ENCODE measurements around the gene HTRA3.
"Not testable (repeated sequence)": the region's sequence is repeated elsewhere in the genome, so short reads cannot be mapped to it uniquely, and the experiment has no call there.

Gene HTRA3

DNA sequence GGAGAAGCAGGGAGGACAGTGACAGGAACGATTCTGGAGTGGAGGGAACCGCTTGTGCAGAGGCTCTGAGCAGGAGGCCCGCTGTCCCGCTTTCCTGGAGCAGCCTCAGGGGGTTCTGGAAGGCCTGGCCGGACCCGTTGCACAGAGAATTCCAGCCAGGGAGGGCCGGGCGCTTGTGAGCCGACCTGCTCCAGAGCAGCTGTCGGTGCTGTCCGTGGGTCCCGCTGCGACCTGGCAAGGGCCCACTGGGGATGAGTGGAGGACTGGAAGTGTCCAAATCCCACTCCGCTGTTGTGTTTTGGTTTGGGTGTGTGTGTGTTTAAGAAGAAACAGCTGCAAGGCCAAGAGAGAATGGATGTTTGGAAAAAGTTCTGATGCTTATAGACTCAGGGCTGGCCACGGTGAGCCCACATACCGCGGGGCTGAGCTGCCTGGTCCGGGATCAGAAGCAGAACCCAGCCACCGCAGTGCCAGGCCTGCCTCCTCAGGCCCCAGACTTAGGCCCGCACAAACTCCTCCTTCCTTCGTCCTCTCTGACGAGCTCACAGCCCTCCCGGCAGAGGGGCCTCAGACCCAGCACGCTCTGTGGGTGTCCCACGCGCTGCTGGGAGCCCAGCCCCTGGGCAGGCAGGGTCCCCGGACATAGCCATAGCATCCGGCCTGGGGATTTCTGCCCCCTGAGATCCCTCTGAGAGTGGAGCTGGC, 73.9 kb downstream of the HTRA3 start:
- Mint-ChIP-seq H3K4me1 (ENCODE audit: low read depth) (no peaks in the 10 kb centered on the region), H3K36me3 (ENCODE audit: low read depth) (no peaks in the 10 kb centered on the region), H3K27ac (no peak overlapping the region), H3K9me3 (no peaks in the 10 kb centered on the region), H3K27me3 (no peaks in the 10 kb centered on the region), H3K4me3 (no peak overlapping the region)

DNA sequence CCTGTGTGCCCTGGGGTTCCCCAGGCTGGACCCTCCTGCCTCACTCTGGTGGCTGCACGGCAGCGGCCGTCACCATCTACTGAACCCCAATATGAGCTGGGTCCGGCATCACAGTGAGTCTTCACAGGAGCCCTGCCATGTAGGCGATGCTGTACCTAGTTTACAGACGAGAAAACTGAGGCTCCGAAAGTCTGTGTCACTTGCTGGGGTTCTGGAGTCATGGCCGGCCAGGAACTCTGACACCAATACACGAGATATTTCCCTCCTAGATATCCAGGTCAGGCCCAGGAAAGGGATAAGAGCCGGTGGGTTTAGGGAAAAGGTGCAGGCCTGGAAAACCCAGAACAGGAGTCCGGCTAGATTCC, 74.4 kb downstream of the HTRA3 start:
- H3K36me3 Mint-ChIP-seq (ENCODE audit: low read depth): no peaks in the 10 kb centered on the region
- no peak overlapping the region for H3K27ac Mint-ChIP-seq
- no peaks in the 10 kb centered on the region for H3K4me1 Mint-ChIP-seq (ENCODE audit: low read depth)
- no peaks in the 10 kb centered on the region for H3K27me3 Mint-ChIP-seq
- no peak overlapping the region for H3K4me3 Mint-ChIP-seq
- H3K9me3 Mint-ChIP-seq: no peaks in the 10 kb centered on the region

DNA sequence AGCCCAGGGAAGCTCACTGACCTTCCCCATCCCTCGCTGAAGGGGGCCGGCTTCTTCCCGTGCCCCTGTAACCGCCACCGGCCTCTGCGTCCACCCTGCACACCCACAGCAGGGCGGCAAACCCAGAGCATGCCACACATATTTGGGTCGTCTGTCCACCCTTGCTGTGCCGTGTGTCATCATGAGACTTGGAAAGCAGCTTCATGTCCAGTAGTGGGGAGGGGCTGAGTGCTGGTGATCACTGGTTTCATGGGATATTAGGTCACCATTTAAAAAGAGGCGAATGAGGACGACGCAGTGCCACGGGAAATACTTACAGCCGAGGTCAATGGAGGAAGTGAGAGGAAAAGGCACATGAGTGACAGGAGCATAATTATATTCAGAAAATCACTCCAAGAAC, 74.8 kb downstream of the HTRA3 start:
- no peaks in the 10 kb centered on the region for H3K36me3 Mint-ChIP-seq (ENCODE audit: low read depth)
- no peak overlapping the region for H3K4me3 Mint-ChIP-seq
- no peaks in the 10 kb centered on the region for H3K4me1 Mint-ChIP-seq (ENCODE audit: low read depth)
- no peaks in the 10 kb centered on the region for H3K9me3 Mint-ChIP-seq
- no peak overlapping the region for H3K27ac Mint-ChIP-seq
- H3K27me3 Mint-ChIP-seq: no peaks in the 10 kb centered on the region

DNA sequence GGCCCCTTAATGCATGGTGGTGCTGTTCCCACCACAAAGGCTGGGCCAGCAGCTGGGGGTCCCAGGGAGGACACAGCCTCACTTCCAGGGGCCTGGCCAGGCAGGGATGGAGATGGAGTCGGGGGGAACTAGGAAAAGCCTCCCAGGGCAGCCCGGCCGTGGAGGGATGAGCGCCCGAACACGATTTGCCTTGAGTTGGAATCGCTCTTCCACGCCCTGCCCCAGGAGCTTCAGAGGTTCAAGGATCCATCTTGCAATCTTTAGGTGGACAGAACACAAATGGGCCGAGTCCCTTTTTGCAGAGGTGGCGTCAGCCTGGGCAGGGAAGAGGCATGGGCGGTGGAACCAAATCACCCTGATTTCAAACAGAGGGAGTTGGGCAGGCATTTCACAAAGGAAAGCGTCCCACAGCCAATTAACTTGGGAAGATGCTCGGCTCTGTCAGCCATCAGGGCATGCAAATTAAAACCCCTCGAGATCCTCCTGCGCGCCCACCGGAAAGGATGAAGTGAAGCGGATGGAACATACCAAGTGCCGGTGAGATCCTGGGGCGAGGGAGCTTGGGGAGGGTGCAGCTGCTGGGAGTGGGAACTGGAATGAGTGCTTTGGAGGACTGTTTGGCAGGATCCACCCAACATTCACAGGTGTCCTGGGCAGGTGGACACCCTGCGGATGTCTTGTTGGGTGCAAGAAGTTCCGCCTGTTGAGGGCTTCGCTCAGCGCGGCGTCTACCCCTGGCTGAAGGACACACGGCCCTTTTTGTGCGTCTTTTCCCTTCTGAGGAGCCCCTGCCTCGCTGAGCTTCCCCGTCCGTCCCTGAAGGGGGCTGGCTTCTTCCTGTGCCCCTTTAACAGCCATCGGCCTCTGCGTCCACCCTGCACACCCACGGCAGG, 75.7 kb downstream of the HTRA3 start:
- Mint-ChIP-seq H3K27me3 (no peaks in the 10 kb centered on the region), H3K9me3 (no peaks in the 10 kb centered on the region), H3K4me1 (ENCODE audit: low read depth) (no peaks in the 10 kb centered on the region), H3K27ac (no peak overlapping the region), H3K36me3 (ENCODE audit: low read depth) (no peaks in the 10 kb centered on the region), H3K4me3 (no peak overlapping the region)

DNA sequence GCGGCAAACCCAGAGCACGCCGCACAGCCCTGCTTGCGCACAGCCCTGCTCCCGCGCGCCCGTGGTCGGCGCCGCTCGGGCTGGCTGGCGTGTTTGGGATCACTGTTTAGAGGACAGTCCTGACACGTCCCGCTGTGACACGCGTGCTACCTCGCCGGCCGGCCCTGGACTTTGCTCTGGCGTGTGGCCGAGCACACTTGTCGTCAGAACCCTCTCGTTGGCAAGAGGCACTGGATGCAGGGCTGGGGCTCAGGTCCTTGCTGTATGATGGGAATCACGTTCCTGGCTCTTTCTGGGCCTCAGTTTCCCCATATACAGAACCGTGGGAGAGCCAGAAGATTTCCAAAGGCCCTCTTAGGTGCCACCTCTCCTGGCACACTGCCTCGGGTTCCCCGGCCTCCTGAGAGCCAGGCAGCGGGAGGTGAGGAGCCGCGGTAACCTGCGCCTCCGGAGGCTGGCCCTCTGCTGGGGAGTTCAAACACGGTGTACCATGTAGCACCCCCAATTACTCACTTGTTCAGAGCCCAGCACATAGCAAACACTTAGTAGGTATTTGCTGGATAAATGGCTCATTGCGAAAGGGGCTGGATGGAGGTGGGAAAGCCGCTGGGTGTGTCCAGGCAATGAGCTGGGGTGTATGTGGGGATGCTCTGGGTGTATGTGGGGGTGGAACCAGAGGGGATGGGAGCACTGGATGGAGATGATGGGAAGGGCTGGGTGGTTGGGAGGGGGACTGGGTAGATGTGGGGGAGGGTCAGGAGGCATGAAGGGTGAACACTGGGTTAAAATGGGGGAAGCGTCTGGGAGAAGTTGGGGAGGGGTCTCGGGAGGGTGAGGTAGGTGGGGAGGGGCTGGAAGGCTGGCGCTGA, 76.6 kb downstream of the HTRA3 start:
- H3K36me3 Mint-ChIP-seq (ENCODE audit: low read depth): no peaks in the 10 kb centered on the region
- H3K9me3 Mint-ChIP-seq: no peaks in the 10 kb centered on the region
- no peak overlapping the region for H3K4me3 Mint-ChIP-seq
- H3K4me1 Mint-ChIP-seq (ENCODE audit: low read depth): no peaks in the 10 kb centered on the region
- no peaks in the 10 kb centered on the region for H3K27me3 Mint-ChIP-seq
- H3K27ac Mint-ChIP-seq: no peak overlapping the region

DNA sequence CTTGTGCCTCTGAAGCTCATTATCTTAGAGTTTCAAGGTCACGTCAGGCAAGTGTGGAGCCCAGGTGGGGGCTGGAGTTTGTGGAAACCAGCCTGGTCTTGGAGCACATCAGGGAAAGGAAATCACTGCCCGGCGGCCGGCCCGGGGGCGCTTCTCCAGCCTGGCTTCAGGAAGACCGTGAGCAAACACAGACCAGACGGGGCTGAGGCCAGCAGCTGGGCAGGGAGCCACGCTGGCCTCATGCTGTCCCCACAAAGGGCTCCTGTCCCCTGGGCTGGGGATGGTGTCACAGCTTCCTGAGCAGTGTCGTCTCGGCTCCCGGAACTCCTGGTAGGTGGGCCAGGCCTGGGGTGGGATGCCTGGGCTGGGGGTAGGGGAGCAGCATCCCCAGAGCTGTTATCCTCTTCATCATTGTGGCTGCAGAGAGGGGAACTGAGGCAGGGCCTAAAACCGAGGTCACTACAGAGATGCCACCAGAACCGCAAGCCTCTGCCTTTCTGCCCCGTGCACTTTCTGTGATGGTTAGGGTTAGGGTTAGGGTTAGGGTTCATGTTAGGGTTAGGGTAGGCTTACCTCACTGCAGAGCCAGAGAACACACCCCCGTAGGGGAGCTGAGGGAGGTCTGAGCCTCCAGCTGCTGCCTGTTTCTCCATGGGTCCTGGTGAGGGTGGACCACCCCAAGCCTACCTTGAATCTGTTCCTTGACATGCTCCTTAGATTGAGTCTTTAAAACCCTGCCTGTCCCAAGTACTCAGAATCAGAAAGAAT, 77.5 kb downstream of the HTRA3 start:
- Mint-ChIP-seq H3K27me3 (no peaks in the 10 kb centered on the region), H3K9me3 (no peaks in the 10 kb centered on the region), H3K27ac (no peak overlapping the region), H3K4me3 (no peak overlapping the region), H3K36me3 (ENCODE audit: low read depth) (no peaks in the 10 kb centered on the region), H3K4me1 (ENCODE audit: low read depth) (no peaks in the 10 kb centered on the region)

DNA sequence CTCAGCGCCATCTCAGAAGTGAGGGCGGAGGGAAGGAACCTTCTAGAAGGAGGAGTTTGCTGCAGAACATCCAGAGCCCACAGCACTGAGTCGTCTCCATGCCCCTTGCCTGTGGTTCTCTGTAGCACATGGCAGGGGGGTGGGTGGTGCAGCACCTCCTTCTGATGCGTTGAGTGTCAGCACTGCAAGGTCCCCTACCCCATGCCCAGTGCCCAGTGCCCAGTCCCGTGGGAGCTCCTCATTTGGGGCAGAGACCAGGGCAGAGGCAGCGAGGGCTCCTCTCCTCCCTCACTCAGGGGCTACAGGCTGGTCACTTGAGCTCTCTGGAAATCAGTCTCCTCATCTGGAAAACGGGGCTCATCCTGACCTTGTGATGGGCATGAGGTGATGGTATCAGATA, 78.1 kb downstream of the HTRA3 start:
- H3K36me3 Mint-ChIP-seq (ENCODE audit: low read depth): no peaks in the 10 kb centered on the region
- no peak overlapping the region for H3K4me3 Mint-ChIP-seq
- no peaks in the 10 kb centered on the region for H3K4me1 Mint-ChIP-seq (ENCODE audit: low read depth)
- no peaks in the 10 kb centered on the region for H3K27me3 Mint-ChIP-seq
- no peak overlapping the region for H3K27ac Mint-ChIP-seq
- no peaks in the 10 kb centered on the region for H3K9me3 Mint-ChIP-seq

DNA sequence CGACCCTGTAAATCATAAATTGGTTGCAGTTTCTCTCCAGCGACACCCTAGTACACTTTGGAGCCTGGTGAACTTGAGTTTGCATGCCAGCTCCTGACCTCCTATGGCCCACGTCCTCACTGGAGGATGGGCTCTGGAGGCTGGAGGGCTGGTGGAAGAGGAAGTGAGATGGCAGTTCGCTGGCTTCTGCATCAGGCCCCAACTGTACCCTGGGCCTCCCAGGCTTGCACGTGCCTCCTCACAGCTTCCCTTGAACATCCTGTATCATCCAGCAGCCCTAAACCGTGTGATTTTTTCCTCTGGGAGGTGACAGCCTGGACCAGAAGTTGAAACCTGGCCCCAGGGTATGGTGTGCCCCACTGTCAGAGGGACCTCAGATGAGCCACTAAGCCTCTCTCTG, 78.5 kb downstream of the HTRA3 start:
- Mint-ChIP-seq H3K36me3 (ENCODE audit: low read depth) (no peaks in the 10 kb centered on the region), H3K27ac (no peak overlapping the region), H3K4me1 (ENCODE audit: low read depth) (no peaks in the 10 kb centered on the region), H3K4me3 (no peak overlapping the region), H3K27me3 (no peaks in the 10 kb centered on the region), H3K9me3 (no peaks in the 10 kb centered on the region)

DNA sequence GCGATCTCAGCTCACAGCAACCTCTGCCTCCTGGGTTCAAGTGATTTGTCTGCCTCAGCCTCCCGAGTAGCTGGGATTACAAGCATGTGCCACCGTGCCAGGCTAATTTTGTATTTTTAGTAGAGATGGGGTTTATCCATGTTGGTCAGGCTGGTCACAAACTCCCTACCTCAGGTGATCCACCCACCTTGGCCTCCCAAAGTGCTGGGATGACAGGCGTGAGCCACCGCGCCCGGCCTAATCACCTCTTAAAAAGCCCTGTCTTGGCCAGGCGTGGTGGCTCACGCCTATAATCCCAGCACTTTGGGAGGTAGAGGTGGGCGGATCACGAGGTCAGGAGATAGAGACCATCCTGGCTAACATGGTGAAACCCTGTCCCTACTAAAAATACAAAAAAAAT, 79.7 kb downstream of the HTRA3 start:
- H3K36me3 Mint-ChIP-seq (ENCODE audit: low read depth); H3K4me1 Mint-ChIP-seq (ENCODE audit: low read depth); H3K27me3 Mint-ChIP-seq; H3K27ac Mint-ChIP-seq; H3K4me3 Mint-ChIP-seq; H3K9me3 Mint-ChIP-seq: not testable (repeated sequence)

DNA sequence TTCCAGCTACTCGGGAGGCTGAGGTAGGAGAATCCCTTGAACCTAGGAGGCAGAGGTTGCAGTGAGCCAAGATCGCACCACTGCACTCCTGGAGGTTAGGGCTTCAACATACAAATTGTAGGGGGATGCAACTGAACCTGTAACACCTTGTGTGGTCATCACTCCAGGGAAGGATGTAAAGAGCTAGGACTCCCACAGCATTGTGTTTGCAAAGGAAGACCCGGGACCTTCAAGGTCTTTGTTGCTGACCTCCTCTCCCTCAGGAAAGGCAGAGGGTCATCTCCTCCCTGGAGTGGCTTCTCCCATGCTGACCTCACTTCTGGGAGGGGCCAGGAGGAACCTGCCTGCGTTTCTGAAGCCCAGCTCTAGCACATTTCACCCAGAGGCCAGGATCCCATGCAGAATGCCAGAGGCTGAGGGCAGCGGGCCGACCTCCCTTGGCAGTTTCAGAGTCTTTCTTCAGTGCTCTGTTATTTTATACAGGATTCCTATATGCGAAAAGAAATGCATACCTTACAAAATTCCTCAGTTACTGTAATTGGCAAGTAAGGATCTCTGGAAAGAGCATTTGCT, 80.2 kb downstream of the HTRA3 start:
- H3K4me3 Mint-ChIP-seq: no peak overlapping the region
- H3K4me1 Mint-ChIP-seq (ENCODE audit: low read depth): no peaks in the 10 kb centered on the region
- H3K36me3 Mint-ChIP-seq (ENCODE audit: low read depth): no peaks in the 10 kb centered on the region
- H3K9me3 Mint-ChIP-seq: no peaks in the 10 kb centered on the region
- H3K27me3 Mint-ChIP-seq: no peaks in the 10 kb centered on the region
- no peak overlapping the region for H3K27ac Mint-ChIP-seq

DNA sequence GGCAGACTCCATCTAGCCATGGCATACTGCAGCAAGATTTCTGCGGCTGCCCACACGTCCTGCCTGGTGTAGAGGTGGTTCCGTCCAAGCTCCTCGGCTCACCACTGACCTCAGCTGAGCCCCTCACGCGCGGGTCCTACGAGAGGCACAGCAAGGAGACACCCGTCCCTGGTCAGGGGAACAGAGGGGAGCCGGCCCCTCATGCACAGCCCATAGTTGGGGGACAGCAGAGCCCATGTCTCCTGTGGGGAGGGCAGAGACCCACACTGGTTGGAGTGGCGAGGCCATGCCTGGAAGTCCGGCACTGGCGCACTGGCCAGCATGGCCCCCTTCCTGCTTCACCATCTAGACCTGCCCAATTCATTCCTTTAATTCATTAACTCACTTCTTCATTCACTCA, 80.8 kb downstream of the HTRA3 start:
- Mint-ChIP-seq H3K27me3 (no peaks in the 10 kb centered on the region), H3K27ac (no peak overlapping the region), H3K4me1 (ENCODE audit: low read depth) (no peaks in the 10 kb centered on the region), H3K36me3 (ENCODE audit: low read depth) (no peaks in the 10 kb centered on the region), H3K4me3 (no peak overlapping the region), H3K9me3 (no peaks in the 10 kb centered on the region)

DNA sequence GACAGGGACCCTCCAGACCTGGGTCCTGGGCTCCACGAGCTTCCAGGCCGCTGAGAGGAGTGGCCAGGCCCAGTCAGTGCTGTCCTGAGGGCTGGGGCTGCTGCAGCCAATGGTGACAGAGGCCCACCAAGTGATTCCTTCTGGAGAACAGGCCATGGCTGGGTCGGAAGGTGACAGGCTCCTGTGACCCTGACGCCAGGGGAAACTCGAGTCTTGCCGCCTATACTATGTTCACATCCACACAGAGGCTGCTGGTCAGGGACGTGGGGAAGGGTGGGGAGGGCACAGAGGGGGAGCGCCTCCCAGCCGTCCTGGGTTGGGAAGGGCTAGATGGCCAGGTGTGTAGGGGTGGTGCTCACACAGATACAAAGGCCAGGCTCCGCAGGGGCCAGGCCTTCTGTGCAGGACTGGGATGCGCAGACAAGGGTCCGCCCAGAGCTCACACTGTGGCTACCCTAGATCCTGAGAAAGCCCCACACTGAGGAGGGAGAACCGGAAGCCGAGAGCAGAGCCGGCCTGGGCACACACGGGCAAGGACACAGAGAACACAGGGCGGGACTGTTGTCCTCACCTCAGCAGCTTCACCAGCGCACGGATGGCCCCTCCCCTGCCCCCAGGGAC, 81.4 kb downstream of the HTRA3 start:
- H3K36me3 Mint-ChIP-seq (ENCODE audit: low read depth): no peaks in the 10 kb centered on the region
- H3K4me3 Mint-ChIP-seq: no peak overlapping the region
- no peaks in the 10 kb centered on the region for H3K9me3 Mint-ChIP-seq
- H3K27ac Mint-ChIP-seq: no peak overlapping the region
- H3K27me3 Mint-ChIP-seq: no peaks in the 10 kb centered on the region
- no peaks in the 10 kb centered on the region for H3K4me1 Mint-ChIP-seq (ENCODE audit: low read depth)

DNA sequence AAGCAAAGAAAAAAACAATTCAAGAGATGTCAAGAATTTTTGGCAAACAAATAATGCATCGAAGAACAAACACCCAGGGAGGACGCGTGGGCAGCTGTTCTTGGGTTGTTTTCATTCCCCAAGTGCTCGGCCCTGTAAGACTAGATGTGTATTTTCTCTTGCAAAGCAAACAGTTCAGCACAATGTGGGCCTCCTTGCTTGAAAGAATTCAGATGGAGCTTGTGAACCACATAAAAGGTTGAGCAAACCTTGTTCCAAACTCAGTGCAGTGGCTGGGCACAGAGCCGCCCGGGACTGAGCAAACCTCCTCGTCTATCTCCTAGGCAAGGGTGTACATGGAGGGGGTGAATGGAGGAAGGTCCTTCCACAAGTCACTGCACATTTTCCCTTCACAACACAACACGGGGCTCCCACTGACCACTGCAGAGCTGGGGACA, 82.4 kb downstream of the HTRA3 start:
- Mint-ChIP-seq H3K27ac (no peak overlapping the region), H3K36me3 (ENCODE audit: low read depth) (no peaks in the 10 kb centered on the region), H3K9me3 (no peaks in the 10 kb centered on the region), H3K4me1 (ENCODE audit: low read depth) (no peaks in the 10 kb centered on the region), H3K4me3 (no peak overlapping the region), H3K27me3 (no peaks in the 10 kb centered on the region)

Measured in stimulated activated naive CD8-positive, alpha-beta T cell treated with anti-CD3 and anti-CD28 coated beads, Interleukin-15, Interleukin-2, amounts not matched to agents 100 ng/mL and 50 ng/mL, for 24 hours (primary cell).